Neuronal stem cell (in vitro differentiated cells): ENCODE measurements around the gene DPPA2.

Source experiments
- DNase-seq: peaks from one replicate; pipeline ENCODE4 v3.0.0-alpha.2; 2013; ENCODE audit warnings: low spot score
- H2AFZ ChIP-seq: one replicate; pipeline ENCODE4 v1.6.1; 2013; ENCODE audit warnings: mild to moderate bottlenecking, low read length, inconsistent platforms
- H2AK5ac ChIP-seq: 2 replicates; pipeline ENCODE4 v1.6.1; 2013; ENCODE audit warnings: low read depth, mild to moderate bottlenecking, inconsistent platforms, low read length, moderate library complexity, mixed read lengths
- H2BK120ac ChIP-seq: 2 replicates; pipeline ENCODE4 v1.6.1; 2013; ENCODE audit warnings: low read depth, mild to moderate bottlenecking, inconsistent platforms, low read length, moderate library complexity, mixed read lengths
- H2BK12ac ChIP-seq: one replicate; pipeline ENCODE4 v1.6.1; 2013; ENCODE audit warnings: low read length, inconsistent platforms
- H2BK15ac ChIP-seq: 2 replicates; pipeline ENCODE4 v1.6.1; 2013; ENCODE audit warnings: mild to moderate bottlenecking, low read length, inconsistent platforms, mixed read lengths
- H2BK5ac ChIP-seq: one replicate; pipeline ENCODE4 v1.6.1; 2013; ENCODE audit warnings: inconsistent platforms, mild to moderate bottlenecking, low read length, moderate library complexity
- H3K14ac ChIP-seq: one replicate; pipeline ENCODE4 v1.6.1; 2013; ENCODE audit warnings: low read length, inconsistent platforms
- H3K18ac ChIP-seq: 2 replicates; pipeline ENCODE4 v1.6.1; 2013; ENCODE audit warnings: low read length, inconsistent platforms
- H3K23ac ChIP-seq: 2 replicates; pipeline ENCODE4 v1.6.1; 2013; ENCODE audit warnings: low read depth, mild to moderate bottlenecking, mixed read lengths, low read length, inconsistent platforms; ENCODE audit not compliant: poor library complexity
- H3K27ac ChIP-seq: replicated peaks from 3 replicates; pipeline ENCODE4 v1.5.1; 2013; ENCODE audit warnings: low read length, inconsistent platforms
- H3K27me3 ChIP-seq, 3 experiments: 2 replicates each; pipeline ENCODE4 v1.6.1; 2013; ENCODE audit warnings: low read length in 3 of 3, mild to moderate bottlenecking in 2 of 3, inconsistent platforms in 1 of 3, low read depth in 1 of 3, mixed read lengths in 1 of 3, moderate library complexity in 1 of 3; ENCODE audit not compliant: control insufficient read depth in 3 of 3, insufficient read depth in 3 of 3
- H3K36me3 ChIP-seq, 2 donors: replicated peaks in 1 of 2; 2 replicates each; pipeline ENCODE4 v1.6.1; 2013; ENCODE audit warnings: low read length in 2 of 2; ENCODE audit not compliant: control insufficient read depth in 2 of 2, insufficient read depth in 2 of 2
- H3K4ac ChIP-seq: 2 replicates; pipeline ENCODE4 v1.6.1; 2013; ENCODE audit warnings: inconsistent platforms, mild to moderate bottlenecking, low read length, moderate library complexity
- H3K4me1 ChIP-seq, 2 donors: 1 replicate in 1 of 2; 2 replicates in 1 of 2; pipeline ENCODE4 v1.6.1; 2013; ENCODE audit warnings: low read length in 2 of 2, low read depth in 1 of 2; ENCODE audit not compliant: control insufficient read depth in 2 of 2, insufficient read depth in 1 of 2
- H3K4me2 ChIP-seq: one replicate; pipeline ENCODE4 v1.6.1; 2013; ENCODE audit warnings: mild to moderate bottlenecking, low read length, inconsistent platforms; ENCODE audit not compliant: insufficient read depth, poor library complexity, severe bottlenecking
- H3K4me3 ChIP-seq, 2 donors: 2 replicates each; pipeline ENCODE4 v1.5.1; 2013; ENCODE audit warnings: low read length in 2 of 2, mild to moderate bottlenecking in 2 of 2, inconsistent platforms in 1 of 2, moderate library complexity in 1 of 2
- H3K79me1 ChIP-seq: one replicate; pipeline ENCODE4 v1.6.1; 2013; ENCODE audit warnings: low read depth, mild to moderate bottlenecking, inconsistent platforms, low read length, moderate library complexity
- H3K9ac ChIP-seq: one replicate; pipeline ENCODE4 v1.6.1; 2013; ENCODE audit warnings: mild to moderate bottlenecking, low read depth, low read length, inconsistent platforms; ENCODE audit not compliant: poor library complexity
- H3K9me3 ChIP-seq, 2 donors: replicated peaks in 1 of 2; 2 replicates each; pipeline versions ENCODE3 to v1.6.1; 2013; ENCODE audit warnings: low read length in 2 of 2, mild to moderate bottlenecking in 2 of 2, inconsistent platforms in 1 of 2, low read depth in 1 of 2, mixed read lengths in 1 of 2, moderate library complexity in 1 of 2; ENCODE audit not compliant: control insufficient read depth in 2 of 2, insufficient read depth in 1 of 2
- H4K8ac ChIP-seq: one replicate; pipeline ENCODE4 v1.6.1; 2013; ENCODE audit warnings: low read depth, mild to moderate bottlenecking, inconsistent platforms, low read length, moderate library complexity
- H4K91ac ChIP-seq: one replicate; pipeline ENCODE4 v1.6.1; 2013; ENCODE audit warnings: low read length, low read depth, mild to moderate bottlenecking, inconsistent platforms; ENCODE audit not compliant: poor library complexity
- WGBS, 2 donors: extraction: QIAGEN DNeasy Blood & Tissue Kit; methylation state at CpG; one replicate each; pipeline ENCODE4 v1.1.7; 2013; ENCODE audit warnings: missing lambda C conversion rate in 2 of 2, mixed read lengths in 1 of 2; ENCODE audit not compliant: insufficient read length in 2 of 2, insufficient replicate concordance in 1 of 2; ENCODE audit errors: extremely low coverage in 2 of 2; 5-methylcytosine and 5-hydroxymethylcytosine counted together

Gene DPPA2

GRCh38 chr3:109284071-109284470 lies 32.2 kb downstream of the DPPA2 start:
- no peak overlapping the region for H3K23ac ChIP-seq
- no peak overlapping the region for H2BK12ac ChIP-seq
- no peak overlapping the region for H2AFZ ChIP-seq
- H4K8ac ChIP-seq = no peak overlapping the region
- H3K27ac ChIP-seq = no peak overlapping the region
- H3K36me3 ChIP-seq = no peaks in the 10 kb centered on the region
- no peak overlapping the region for H2BK120ac ChIP-seq
- peaks cover 0 to 2% of the 10 kb centered on the region in 2 donors for H3K4me1 ChIP-seq
- no peak overlapping the region for H2BK5ac ChIP-seq
- H3K4ac ChIP-seq = no peak overlapping the region
- H3K4me3 ChIP-seq = no peak overlapping the region
- DNase-seq = no peak
- no peak overlapping the region for H3K18ac ChIP-seq
- H2AK5ac ChIP-seq = no peak overlapping the region
- no peak overlapping the region for H3K9ac ChIP-seq
- H2BK15ac ChIP-seq = no peak overlapping the region
- H3K9me3 ChIP-seq = no peaks in the 10 kb centered on the region
- H3K27me3 ChIP-seq = no peaks in the 10 kb centered on the region
- no peak overlapping the region for H3K4me2 ChIP-seq
- H4K91ac ChIP-seq = no peak overlapping the region
- H3K14ac ChIP-seq = no peak overlapping the region
- no peaks in the 10 kb centered on the region for H3K79me1 ChIP-seq

GRCh38 chr3:109278546-109278945 lies 37.8 kb downstream of the DPPA2 start:
- no peak overlapping the region for H3K4me2 ChIP-seq
- H3K27ac ChIP-seq = no peak overlapping the region
- no peak overlapping the region for H3K4ac ChIP-seq
- H2BK5ac ChIP-seq = no peak overlapping the region
- DNase-seq = no peak
- no peak overlapping the region for H3K23ac ChIP-seq
- no peak overlapping the region for H2BK15ac ChIP-seq
- H3K9me3 ChIP-seq = no peaks in the 10 kb centered on the region
- no peak overlapping the region for H4K91ac ChIP-seq
- no peaks in the 10 kb centered on the region for H3K4me1 ChIP-seq
- no peak overlapping the region for H4K8ac ChIP-seq
- no peaks in the 10 kb centered on the region for H3K27me3 ChIP-seq
- H3K4me3 ChIP-seq = no peak overlapping the region
- H2AFZ ChIP-seq = no peak overlapping the region
- no peak overlapping the region for H2AK5ac ChIP-seq
- H3K9ac ChIP-seq = no peak overlapping the region
- H2BK12ac ChIP-seq = no peak overlapping the region
- H3K18ac ChIP-seq = no peak overlapping the region
- no peak overlapping the region for H2BK120ac ChIP-seq
- H3K79me1 ChIP-seq = no peaks in the 10 kb centered on the region
- WGBS, 2 donors = no CpG with 5 or more reads among the region's 1 CpG
- H3K14ac ChIP-seq = no peak overlapping the region
- H3K36me3 ChIP-seq = no peaks in the 10 kb centered on the region

GRCh38 chr3:109278141-109278540 lies 38.2 kb downstream of the DPPA2 start:
- Histone ChIP-seq H2BK5ac (no peak overlapping the region), H3K79me1 (no peaks in the 10 kb centered on the region), H3K9ac (no peak overlapping the region)

GRCh38 chr3:109275702-109276293 lies 40.5 kb downstream of the DPPA2 start:
- H2BK5ac ChIP-seq = no peak overlapping the region
- no peak overlapping the region for H3K14ac ChIP-seq
- no CpG with 5 or more reads among the region's 9 CpGs for WGBS, 2 donors
- H2BK120ac ChIP-seq = no peak overlapping the region
- H3K27me3 ChIP-seq = no peaks in the 10 kb centered on the region
- no peak overlapping the region for H3K9ac ChIP-seq
- H4K91ac ChIP-seq = no peak overlapping the region
- H3K4me1 ChIP-seq = no peaks in the 10 kb centered on the region
- H3K23ac ChIP-seq = no peak overlapping the region
- H2BK12ac ChIP-seq = no peak overlapping the region
- no peaks in the 10 kb centered on the region for H3K9me3 ChIP-seq
- no peaks in the 10 kb centered on the region for H3K79me1 ChIP-seq
- no peak overlapping the region for H3K27ac ChIP-seq
- peak overlapping the region; percentile 63 for H2AFZ ChIP-seq
- H4K8ac ChIP-seq = no peak overlapping the region
- H3K18ac ChIP-seq = no peak overlapping the region
- no peak overlapping the region for H3K4me2 ChIP-seq
- H3K4me3 ChIP-seq = no peak overlapping the region
- H2BK15ac ChIP-seq = no peak overlapping the region
- no peak overlapping the region for H2AK5ac ChIP-seq
- DNase-seq = peak; percentile 56
- no peak overlapping the region for H3K4ac ChIP-seq
- no peaks in the 10 kb centered on the region for H3K36me3 ChIP-seq

More at GRCh38 chr3:109278141-109278540, 38.2 kb downstream of the DPPA2 start:
- H2AK5ac ChIP-seq = no peak overlapping the region
- H2AFZ ChIP-seq = no peak overlapping the region
- H3K18ac ChIP-seq = no peak overlapping the region
- H3K23ac ChIP-seq = no peak overlapping the region
- no peak overlapping the region for H3K27ac ChIP-seq
- no peaks in the 10 kb centered on the region for H3K9me3 ChIP-seq
- no peak overlapping the region for H3K4me3 ChIP-seq
- no peaks in the 10 kb centered on the region for H3K36me3 ChIP-seq
- H3K27me3 ChIP-seq = no peaks in the 10 kb centered on the region
- no peak overlapping the region for H3K4ac ChIP-seq
- no peak overlapping the region for H3K14ac ChIP-seq
- DNase-seq = no peak
- no peak overlapping the region for H4K8ac ChIP-seq
- H4K91ac ChIP-seq = no peak overlapping the region
- H3K4me2 ChIP-seq = no peak overlapping the region
- no peak overlapping the region for H2BK12ac ChIP-seq
- no peak overlapping the region for H2BK15ac ChIP-seq
- no peak overlapping the region for H2BK120ac ChIP-seq
- no CpG with 5 or more reads among the region's 3 CpGs for WGBS, 2 donors
- no peaks in the 10 kb centered on the region for H3K4me1 ChIP-seq
